Measurements from ENCODE around the gene MBD3.
"Not testable (repeated sequence)": the region's sequence is repeated elsewhere in the genome, so short reads cannot be mapped to it uniquely, and the experiment has no call there.

The MBD3 gene

DNA sequence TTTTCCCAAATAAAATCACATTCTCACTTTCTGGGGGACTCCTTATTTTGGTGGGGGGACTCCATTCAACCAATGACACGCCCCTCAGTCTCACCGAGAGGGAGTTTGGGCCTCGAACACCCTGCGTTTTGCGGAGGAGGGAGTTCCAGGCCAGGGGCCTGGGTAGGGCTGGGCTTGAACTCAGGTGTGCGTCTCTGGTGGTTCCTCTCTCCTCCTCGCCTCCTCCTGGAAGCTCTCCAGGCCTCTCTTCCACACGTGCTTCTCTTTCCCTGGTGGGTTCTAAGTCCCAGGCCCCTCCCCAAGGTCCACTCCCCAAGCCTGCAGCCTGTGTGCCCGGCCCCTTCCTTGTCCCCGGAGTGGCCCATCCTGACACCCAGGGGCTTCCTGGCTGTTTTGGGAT is 39.2 kb downstream of the MBD3 start:
- Histone ChIP-seq H3K27me3 (peaks cover 17% of the 10 kb centered on the region), H3K4me3 (ENCODE audit: low read depth in 1 of 2, low read length in 1 of 2) (no peak overlapping the region), H3K9me3 (no peaks in the 10 kb centered on the region), H3K27ac (no peak overlapping the region), H3K36me3 (no peaks in the 10 kb centered on the region), H3K4me1 (ENCODE audit: control insufficient read depth in 1 of 2, insufficient read depth in 1 of 2, low read depth in 1 of 2, low read length in 1 of 2) (no peaks in the 10 kb centered on the region)
- TF ChIP-seq, protein P1, sequence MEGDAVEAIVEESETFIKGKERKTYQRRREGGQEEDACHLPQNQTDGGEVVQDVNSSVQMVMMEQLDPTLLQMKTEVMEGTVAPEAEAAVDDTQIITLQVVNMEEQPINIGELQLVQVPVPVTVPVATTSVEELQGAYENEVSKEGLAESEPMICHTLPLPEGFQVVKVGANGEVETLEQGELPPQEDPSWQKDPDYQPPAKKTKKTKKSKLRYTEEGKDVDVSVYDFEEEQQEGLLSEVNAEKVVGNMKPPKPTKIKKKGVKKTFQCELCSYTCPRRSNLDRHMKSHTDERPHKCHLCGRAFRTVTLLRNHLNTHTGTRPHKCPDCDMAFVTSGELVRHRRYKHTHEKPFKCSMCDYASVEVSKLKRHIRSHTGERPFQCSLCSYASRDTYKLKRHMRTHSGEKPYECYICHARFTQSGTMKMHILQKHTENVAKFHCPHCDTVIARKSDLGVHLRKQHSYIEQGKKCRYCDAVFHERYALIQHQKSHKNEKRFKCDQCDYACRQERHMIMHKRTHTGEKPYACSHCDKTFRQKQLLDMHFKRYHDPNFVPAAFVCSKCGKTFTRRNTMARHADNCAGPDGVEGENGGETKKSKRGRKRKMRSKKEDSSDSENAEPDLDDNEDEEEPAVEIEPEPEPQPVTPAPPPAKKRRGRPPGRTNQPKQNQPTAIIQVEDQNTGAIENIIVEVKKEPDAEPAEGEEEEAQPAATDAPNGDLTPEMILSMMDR (IDR thresholded peaks at IDR 0.05) = no peak

DNA sequence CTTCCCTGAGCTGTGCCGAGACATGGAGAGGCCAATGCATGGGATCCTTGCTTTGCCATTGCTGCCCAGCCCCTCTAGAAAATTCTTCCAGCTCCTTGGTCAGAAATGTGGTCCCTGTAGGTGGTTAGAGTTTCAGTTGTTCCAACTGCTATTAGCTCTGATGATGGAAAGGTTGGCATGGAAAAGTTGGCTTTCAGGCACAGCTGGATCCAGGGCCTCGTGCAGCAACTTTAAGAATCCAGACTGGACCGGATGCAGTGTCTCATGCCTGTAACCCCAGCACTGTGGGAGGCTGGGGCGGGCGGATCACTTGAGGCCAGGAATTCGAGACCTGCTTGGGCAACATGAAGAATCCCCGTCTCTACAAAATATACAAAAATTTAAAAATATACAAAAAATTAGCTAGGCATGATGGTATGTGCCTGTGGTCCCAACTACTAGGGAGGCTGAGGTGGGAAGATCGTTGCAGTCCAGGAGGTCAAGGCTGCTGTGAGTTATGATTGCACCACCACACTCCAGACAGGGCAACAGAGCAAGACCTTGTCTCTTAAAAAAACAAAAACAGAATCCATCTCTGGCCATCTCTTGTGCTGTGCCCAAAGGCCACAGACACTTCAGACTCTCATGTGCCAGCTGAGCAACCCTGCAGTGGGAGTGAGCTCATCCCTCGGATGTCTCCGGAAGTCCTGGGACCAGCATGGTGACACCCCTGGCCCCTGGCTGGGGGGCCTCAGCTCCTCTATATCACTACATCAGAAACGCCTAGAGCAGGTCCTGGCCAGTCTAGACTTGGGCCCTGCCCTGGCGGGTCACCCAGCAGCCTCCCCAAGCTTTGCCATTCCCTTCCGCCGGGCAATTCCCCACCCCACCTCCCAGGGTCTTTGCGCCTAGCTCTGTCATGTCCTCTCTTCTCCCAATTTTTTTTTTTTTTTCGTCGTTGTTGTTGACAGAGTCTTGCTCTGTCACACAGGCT is 41.3 kb downstream of the MBD3 start:
- Histone ChIP-seq H3K27me3 (peaks cover 35% of the 10 kb centered on the region), H3K36me3 (no peaks in the 10 kb centered on the region), H3K9me3 (no peaks in the 10 kb centered on the region), H3K4me1 (ENCODE audit: control insufficient read depth in 1 of 2, insufficient read depth in 1 of 2, low read depth in 1 of 2, low read length in 1 of 2) (no peaks in the 10 kb centered on the region), H3K27ac (no peak overlapping the region), H3K4me3 (ENCODE audit: low read depth in 1 of 2, low read length in 1 of 2) (no peak overlapping the region)
- TF ChIP-seq, protein P1 (IDR thresholded peaks at IDR 0.05) = no peak

DNA sequence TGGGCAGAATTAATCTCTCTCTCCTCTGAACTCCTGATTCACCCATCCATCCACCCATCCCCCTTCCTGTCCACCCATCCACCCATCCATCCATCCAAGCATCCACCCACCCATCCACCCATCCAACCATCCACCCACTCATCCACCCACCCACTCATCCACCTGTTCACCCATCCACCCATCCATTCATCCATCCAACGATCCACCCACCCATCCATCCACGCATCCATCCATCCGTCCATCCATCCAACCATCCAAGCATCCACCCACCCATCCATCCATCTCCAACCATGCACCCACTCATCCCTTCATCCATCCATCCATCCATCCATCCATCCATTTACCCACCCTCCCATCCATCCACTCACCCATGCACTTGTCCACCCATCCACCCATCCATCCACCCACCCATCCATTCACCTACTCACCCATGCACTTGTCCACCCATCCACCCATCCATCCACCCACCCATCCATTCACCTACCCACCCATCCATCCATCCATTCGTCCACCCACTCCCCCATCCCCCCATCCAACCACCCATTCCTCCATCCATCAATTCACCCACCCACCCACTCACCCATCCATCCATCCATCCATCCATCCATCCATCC is 43.2 kb downstream of the MBD3 start:
- H3K9me3 ChIP-seq = no peaks in the 10 kb centered on the region
- TF ChIP-seq, protein P1 (IDR thresholded peaks at IDR 0.05) = no peak
- no peaks in the 10 kb centered on the region for H3K36me3 ChIP-seq
- H3K27me3 ChIP-seq = peaks cover 55% of the 10 kb centered on the region
- H3K4me1 ChIP-seq (ENCODE audit: control insufficient read depth in 1 of 2, insufficient read depth in 1 of 2, low read depth in 1 of 2, low read length in 1 of 2) = peaks cover 0 to 4% of the 10 kb centered on the region in 2 experiments
- no peak overlapping the region for H3K4me3 ChIP-seq (ENCODE audit: low read depth in 1 of 2, low read length in 1 of 2)
- H3K27ac ChIP-seq = no peak overlapping the region

DNA sequence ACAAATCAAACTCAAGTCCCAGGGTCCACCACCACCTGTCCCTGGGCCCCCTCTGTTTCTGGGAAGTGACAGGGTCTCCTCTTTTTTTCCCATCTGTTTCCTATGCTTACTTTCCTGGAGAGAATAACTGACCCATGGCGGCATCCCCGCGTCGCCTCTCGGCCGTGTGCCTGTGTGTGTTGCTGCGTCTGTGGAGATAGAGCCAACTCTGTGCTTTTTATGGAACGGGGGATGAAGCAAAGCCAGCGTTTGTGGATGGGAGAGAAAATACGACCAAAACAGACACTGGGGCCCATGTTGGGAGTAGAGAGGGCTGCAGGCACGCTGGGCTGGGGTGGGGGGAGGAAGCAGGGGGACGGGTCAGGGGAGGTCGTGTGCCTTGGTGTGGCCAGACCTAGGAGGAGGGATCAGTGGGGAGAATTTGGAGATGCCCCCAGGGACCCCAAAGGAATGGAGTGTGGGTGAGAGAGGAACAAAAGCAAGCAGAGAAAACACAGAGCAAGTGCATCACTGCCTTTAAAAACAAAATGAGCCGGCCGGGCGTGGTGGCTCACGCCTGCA is 52.2 kb downstream of the MBD3 start:
- TF ChIP-seq, protein P1 (IDR thresholded peaks at IDR 0.05) = no peak
- Histone ChIP-seq H3K27me3 (peaks cover 72% of the 10 kb centered on the region), H3K9me3 (no peaks in the 10 kb centered on the region), H3K4me1 (ENCODE audit: control insufficient read depth in 1 of 2, insufficient read depth in 1 of 2, low read depth in 1 of 2, low read length in 1 of 2) (no peaks in the 10 kb centered on the region), H3K36me3 (no peaks in the 10 kb centered on the region), H3K4me3 (ENCODE audit: low read depth in 1 of 2, low read length in 1 of 2) (no peak overlapping the region), H3K27ac (no peak overlapping the region)

DNA sequence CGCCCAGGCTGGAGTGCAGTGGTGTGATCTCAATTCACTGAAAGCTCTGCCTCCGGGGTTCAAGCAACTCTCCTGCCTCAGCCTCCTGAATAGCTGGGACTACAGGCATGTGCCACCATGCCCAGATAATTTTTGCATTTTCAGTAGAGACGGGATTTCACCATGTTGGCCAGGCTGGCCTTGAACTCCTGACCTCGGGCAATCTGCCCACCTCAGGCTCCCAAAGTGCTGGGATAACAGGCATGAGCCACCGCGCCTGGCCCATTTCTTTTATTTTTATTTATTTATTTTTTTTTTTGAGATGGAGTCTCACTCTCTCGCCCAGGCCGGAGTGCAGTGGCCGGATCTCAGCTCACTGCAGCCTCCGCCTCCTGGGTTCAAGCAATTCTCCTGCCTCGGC is 52.9 kb downstream of the MBD3 start:
- not testable (repeated sequence) for H3K4me1 ChIP-seq (ENCODE audit: control insufficient read depth in 1 of 2, insufficient read depth in 1 of 2, low read depth in 1 of 2, low read length in 1 of 2); H3K36me3 ChIP-seq; H3K9me3 ChIP-seq; H3K4me3 ChIP-seq (ENCODE audit: low read depth in 1 of 2, low read length in 1 of 2); H3K27ac ChIP-seq
- peaks cover 70% of the 10 kb centered on the region for H3K27me3 ChIP-seq

DNA sequence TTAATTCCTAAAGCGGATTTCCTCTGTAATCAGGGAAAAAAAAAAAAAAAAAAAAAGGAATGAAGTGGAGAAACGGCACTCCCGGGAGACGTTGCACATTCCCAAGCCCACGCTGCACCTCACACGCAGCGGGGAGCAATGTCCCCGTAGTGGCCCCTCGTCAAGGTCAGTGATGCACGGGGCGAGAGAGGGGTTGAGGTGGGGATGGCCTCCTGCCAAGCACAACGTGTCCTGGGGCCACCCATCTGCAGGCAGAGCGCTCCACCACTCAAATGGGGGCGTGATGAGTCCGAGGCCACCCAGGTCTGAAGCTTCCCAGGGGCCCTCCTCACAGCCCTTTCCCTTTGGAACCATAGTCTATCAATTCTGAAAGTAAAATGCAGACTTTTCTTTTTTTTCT is 53.7 kb downstream of the MBD3 start:
- H3K4me3 ChIP-seq (ENCODE audit: low read depth in 1 of 2, low read length in 1 of 2) = no peak overlapping the region
- no peaks in the 10 kb centered on the region for H3K4me1 ChIP-seq (ENCODE audit: control insufficient read depth in 1 of 2, insufficient read depth in 1 of 2, low read depth in 1 of 2, low read length in 1 of 2)
- no peak overlapping the region for H3K27ac ChIP-seq
- peaks cover 63% of the 10 kb centered on the region for H3K27me3 ChIP-seq
- H3K9me3 ChIP-seq = no peaks in the 10 kb centered on the region
- no peaks in the 10 kb centered on the region for H3K36me3 ChIP-seq
- TF ChIP-seq, protein P1 (IDR thresholded peaks at IDR 0.05) = no peak

DNA sequence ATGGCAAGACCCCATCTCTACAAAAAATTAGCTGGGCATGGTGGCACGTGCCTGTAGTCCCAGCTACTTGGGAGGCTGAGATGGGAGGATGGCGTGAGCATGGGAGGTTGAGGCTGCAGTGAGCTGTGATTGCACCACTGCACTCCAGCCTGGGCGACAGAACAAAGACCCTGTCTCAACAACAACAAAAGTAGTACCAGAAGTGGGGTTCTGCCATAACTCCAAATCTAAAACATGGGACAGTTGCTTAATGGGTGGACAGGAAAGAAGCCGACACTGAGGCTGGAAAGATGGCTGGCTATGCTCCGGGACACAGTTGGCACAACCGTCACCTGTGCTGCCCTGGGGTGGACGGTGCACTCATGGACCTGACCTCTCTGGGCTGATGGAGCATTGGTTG is 57.0 kb downstream of the MBD3 start:
- not testable (repeated sequence) for H3K27ac ChIP-seq; H3K36me3 ChIP-seq; H3K4me1 ChIP-seq (ENCODE audit: control insufficient read depth in 1 of 2, insufficient read depth in 1 of 2, low read depth in 1 of 2, low read length in 1 of 2); H3K9me3 ChIP-seq; H3K4me3 ChIP-seq (ENCODE audit: low read depth in 1 of 2, low read length in 1 of 2)
- peaks cover 51% of the 10 kb centered on the region for H3K27me3 ChIP-seq

Measured in neutrophil (primary cell).